Measurements from ENCODE around the gene VPS54.
A peak's percentile ranks its signal among the peaks of the same experiment; 100 is the strongest.
"Not testable (repeated sequence)": the region's sequence is repeated elsewhere in the genome, so short reads cannot be mapped to it uniquely, and the experiment has no call there.

VPS54 gene

DNA sequence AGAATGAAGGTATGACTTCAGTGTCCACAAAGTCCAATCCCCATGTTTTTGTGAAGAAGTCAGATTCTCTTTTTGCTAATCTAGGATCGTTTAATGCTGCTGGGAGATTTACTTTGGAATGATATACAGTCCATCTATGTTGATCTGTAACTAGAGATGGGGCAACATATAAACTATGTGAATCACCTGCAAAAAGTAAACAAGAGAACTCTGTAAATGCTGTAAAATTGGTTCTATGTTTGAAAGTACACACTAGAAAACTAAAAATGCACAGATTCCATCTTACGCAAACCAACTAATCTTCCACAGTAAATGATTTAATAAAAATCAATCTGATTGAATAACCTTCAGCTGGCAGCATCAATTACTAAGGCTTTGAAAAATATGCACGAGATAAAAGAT lies 37.5 kb downstream of the VPS54 start:
- no peak overlapping the region for H3K4me3 ChIP-seq (ENCODE audit: low read length)
- TF ChIP-seq, protein P1, sequence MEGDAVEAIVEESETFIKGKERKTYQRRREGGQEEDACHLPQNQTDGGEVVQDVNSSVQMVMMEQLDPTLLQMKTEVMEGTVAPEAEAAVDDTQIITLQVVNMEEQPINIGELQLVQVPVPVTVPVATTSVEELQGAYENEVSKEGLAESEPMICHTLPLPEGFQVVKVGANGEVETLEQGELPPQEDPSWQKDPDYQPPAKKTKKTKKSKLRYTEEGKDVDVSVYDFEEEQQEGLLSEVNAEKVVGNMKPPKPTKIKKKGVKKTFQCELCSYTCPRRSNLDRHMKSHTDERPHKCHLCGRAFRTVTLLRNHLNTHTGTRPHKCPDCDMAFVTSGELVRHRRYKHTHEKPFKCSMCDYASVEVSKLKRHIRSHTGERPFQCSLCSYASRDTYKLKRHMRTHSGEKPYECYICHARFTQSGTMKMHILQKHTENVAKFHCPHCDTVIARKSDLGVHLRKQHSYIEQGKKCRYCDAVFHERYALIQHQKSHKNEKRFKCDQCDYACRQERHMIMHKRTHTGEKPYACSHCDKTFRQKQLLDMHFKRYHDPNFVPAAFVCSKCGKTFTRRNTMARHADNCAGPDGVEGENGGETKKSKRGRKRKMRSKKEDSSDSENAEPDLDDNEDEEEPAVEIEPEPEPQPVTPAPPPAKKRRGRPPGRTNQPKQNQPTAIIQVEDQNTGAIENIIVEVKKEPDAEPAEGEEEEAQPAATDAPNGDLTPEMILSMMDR (IDR thresholded peaks at IDR 0.05; ENCODE audit: insufficient read depth, low read depth, low read length, missing control alignments), result no peak
- DNase-seq (ENCODE audit: low read depth), result no peak

GRCh38 chr2:63980794-63981193 lies 38.4 kb downstream of the VPS54 start:
- no peak overlapping the region for H3K4me3 ChIP-seq (ENCODE audit: low read length)
- DNase-seq (ENCODE audit: low read depth), result no peak
- TF ChIP-seq, protein P1 (IDR thresholded peaks at IDR 0.05; ENCODE audit: insufficient read depth, low read depth, low read length, missing control alignments), result no peak

DNA sequence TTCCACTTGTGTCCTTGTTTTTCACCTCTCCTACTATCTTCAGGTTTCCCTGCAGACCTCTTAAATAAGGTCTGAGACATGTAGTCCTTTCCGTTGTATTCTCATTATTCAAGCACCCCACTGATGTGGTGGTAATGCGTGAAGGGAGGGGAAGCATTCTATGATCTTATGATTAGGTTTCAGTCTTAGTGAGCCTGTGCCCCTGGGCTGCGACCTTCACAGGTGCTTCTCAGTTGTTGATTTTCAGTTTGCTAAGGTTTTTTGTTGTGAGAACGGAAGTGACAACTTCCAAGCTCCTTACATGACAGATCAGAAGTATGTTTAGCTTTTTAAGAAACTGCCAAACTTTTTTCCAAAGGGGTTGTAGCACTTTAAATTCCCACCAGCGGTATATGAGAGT lies 41.3 kb downstream of the VPS54 start:
- TF ChIP-seq, protein P1 (IDR thresholded peaks at IDR 0.05; ENCODE audit: insufficient read depth, low read depth, low read length, missing control alignments), result no peak
- H3K4me3 ChIP-seq (ENCODE audit: low read length), result no peak overlapping the region
- no peak for DNase-seq (ENCODE audit: low read depth)

GRCh38 chr2:63976125-63976510 lies 43.1 kb downstream of the VPS54 start:
- H3K4me3 ChIP-seq (ENCODE audit: low read length), result no peak overlapping the region
- TF ChIP-seq, protein P1 (IDR thresholded peaks at IDR 0.05; ENCODE audit: insufficient read depth, low read depth, low read length, missing control alignments), result no peak
- DNase-seq (ENCODE audit: low read depth), result no peak

GRCh38 chr2:63975437-63976124 lies 43.6 kb downstream of the VPS54 start:
- DNase-seq (ENCODE audit: low read depth), result peak; percentile 79
- no peak overlapping the region for H3K4me3 ChIP-seq (ENCODE audit: low read length)
- TF ChIP-seq, protein P1 (IDR thresholded peaks at IDR 0.05; ENCODE audit: insufficient read depth, low read depth, low read length, missing control alignments), result no peak

- not testable (repeated sequence) for DNase-seq (ENCODE audit: low read depth); H3K4me3 ChIP-seq (ENCODE audit: low read length)
Measured at GRCh38 chr2:63975036-63975435, 44.2 kb downstream of the VPS54 start.

DNA sequence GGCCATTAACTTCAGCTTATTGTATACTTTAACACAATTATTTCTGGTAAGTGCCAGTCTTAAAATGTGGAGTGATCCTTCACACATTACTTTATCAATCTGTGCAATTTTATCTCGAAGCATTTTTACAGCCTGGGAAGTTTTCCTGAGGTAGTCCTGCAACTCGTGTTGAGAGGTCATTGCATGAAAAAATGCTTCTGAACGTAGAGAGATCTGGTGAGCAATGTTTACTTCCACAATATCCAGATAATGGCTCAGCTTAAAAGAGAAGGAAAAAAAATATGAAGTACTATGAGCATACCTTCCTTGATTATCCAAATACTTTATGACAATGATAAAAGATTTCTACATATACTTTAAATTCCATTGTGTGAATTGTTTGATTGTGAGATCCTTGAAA lies 57.0 kb downstream of the VPS54 start:
- DNase-seq (ENCODE audit: low read depth), result no peak
- H3K4me3 ChIP-seq (ENCODE audit: low read length), result no peak overlapping the region
- TF ChIP-seq, protein P1 (IDR thresholded peaks at IDR 0.05; ENCODE audit: insufficient read depth, low read depth, low read length, missing control alignments), result no peak
